AG04450 (cell line): Measurements from ENCODE around the gene CHST9. TPM values are rescaled to one million over a fixed set of nuclear protein-coding genes. Genes with fewer than 3 reads are reported as not detected.
"Not testable (repeated sequence)": the region's sequence is repeated elsewhere in the genome, so short reads cannot be mapped to it uniquely, and the experiment has no call there.

Experiments
- CTCF ChIA-PET: fragments of 300-600, 350-600 bp; formaldehyde crosslinking; extraction: SDS; loops from one replicate; lab custom pipeline; 2022; ENCODE audit warnings: antibody characterized with exemption, inconsistent platforms; lab: Charles Lee
- POLR2A ChIA-PET: fragments of 350-600 bp; formaldehyde crosslinking; extraction: SDS; loops from one replicate; lab custom pipeline; 2021; ENCODE audit warnings: antibody characterized with exemption, inconsistent platforms; lab: Yijun Ruan, JAX
- DNase-seq: peaks from one replicate; pipeline ENCODE4 v3.0.0-alpha.2; 2011; ENCODE audit warnings: low read depth, low spot score
- H3K27ac ChIP-seq: one replicate; pipeline ENCODE4 v1.5.1; 2012; ENCODE audit warnings: low read depth, low read length, control low read depth
- H3K27me3 ChIP-seq: one replicate; pipeline ENCODE4 v1.6.0; 2012; ENCODE audit warnings: low read length; ENCODE audit not compliant: control insufficient read depth, insufficient read depth
- H3K4me3 ChIP-seq: 2 replicates; pipeline ENCODE4 v1.5.1; 2011; ENCODE audit warnings: mild to moderate bottlenecking, low read depth, low read length, control low read depth
- H3K9me3 ChIP-seq: 2 replicates; pipeline ENCODE4 v1.5.1; 2012; ENCODE audit warnings: low read length; ENCODE audit not compliant: control insufficient read depth, insufficient read depth
- polyA minus RNA-seq: library from RNA; depleted of rRNA, polyadenylated mRNA; stranded (reverse); fragments of >200 nt; gene quantifications from 2 replicates; pipeline ENCODE4 v1.2.3, GENCODE V29; 2011; rRNA and poly(A)+ RNA removed
- polyA plus RNA-seq: library from polyadenylated mRNA; depleted of rRNA; stranded (reverse); fragments of >200 nt; gene quantifications from 2 replicates; pipeline ENCODE4 v1.2.3, GENCODE V29; 2011; rRNA removed
- TF ChIP-seq, protein P1 (sequence below): IDR thresholded peaks from 2 replicates; pipeline ENCODE4 v1.5.1; 2011; ENCODE audit warnings: low read depth, low read length, control low read depth, inconsistent platforms

CHST9 gene
- not detected in 2 replicates for polyA plus RNA-seq
- not detected in 2 replicates for polyA minus RNA-seq

DNA sequence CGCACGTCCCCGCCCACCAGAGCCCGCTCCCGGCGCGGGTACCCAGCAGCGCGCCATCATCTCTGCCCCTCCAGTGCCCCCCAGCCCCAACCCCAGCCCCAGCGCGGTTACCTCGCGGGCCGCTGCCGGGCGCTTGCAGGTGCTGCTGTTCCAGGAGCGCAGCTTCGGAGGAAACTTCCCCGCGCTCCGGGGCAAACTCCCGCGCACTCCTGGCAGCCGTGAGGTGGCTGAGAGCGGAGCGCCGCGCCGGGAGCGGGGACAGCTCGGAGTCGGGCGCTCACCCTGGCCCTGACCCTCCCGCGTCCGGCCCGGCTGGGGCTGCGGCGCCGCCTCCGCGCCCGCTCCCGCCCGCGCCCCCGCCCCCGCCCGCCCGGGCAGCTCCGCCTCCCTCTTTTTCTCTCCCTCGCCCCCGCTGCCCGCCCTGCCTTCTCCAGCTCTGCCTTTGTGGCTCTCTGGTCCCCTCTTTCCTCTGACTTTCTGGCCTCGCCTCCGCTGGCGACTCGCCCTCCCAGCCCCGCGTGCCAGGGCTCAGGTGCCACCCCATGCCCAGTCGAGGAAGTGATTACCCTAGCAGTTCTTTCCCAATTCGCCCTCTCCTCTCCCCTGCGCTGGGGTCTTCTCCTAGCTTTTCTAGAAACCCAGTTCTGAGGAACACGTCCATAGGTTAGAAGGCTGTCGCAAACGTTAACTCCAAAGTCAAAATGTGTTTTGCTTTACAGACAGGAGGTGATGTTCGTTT, at the start of gene CHST9:
CHST9 (minus strand) TSS at position 284 of the 739 bp plus-strand sequence. CDS start 42,499 bp downstream, outside the sequence.
- TF ChIP-seq, protein P1, sequence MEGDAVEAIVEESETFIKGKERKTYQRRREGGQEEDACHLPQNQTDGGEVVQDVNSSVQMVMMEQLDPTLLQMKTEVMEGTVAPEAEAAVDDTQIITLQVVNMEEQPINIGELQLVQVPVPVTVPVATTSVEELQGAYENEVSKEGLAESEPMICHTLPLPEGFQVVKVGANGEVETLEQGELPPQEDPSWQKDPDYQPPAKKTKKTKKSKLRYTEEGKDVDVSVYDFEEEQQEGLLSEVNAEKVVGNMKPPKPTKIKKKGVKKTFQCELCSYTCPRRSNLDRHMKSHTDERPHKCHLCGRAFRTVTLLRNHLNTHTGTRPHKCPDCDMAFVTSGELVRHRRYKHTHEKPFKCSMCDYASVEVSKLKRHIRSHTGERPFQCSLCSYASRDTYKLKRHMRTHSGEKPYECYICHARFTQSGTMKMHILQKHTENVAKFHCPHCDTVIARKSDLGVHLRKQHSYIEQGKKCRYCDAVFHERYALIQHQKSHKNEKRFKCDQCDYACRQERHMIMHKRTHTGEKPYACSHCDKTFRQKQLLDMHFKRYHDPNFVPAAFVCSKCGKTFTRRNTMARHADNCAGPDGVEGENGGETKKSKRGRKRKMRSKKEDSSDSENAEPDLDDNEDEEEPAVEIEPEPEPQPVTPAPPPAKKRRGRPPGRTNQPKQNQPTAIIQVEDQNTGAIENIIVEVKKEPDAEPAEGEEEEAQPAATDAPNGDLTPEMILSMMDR: no peak
- H3K9me3 ChIP-seq: peaks cover 8% of the 10 kb centered on the region; the same call in 1 of the 2 replicates
- CTCF ChIA-PET: no interaction called here
- no peak within 1 kb of the TSS for H3K4me3 ChIP-seq
- H3K27ac ChIP-seq: no peak within 1 kb of the TSS
- no peaks in the 10 kb centered on the region for H3K27me3 ChIP-seq
- POLR2A ChIA-PET: no interaction called here
- DNase-seq: no peak

DNA sequence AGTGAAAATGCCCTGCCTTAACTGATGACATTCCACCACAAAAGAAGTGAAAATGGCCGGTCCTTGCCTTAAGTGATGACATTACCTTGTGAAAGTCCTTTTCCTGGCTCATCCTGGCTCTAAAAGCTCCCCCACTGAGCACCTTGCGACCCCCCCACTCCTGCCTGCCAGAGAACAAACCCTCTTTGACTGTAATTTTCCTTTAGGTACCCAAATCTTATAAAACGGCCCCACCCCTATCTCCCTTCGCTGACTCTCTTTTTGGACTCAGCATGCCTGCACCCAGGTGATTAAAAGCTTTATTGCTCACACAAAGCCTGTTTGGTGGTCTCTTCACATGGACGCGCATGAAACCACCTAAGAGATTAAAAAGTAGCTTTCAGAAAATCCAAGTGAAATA, 47.2 kb upstream of the CHST9 start:
- H3K9me3 ChIP-seq: peaks cover 16% of the 10 kb centered on the region
- DNase-seq, H3K27ac ChIP-seq, H3K4me3 ChIP-seq, POLR2A ChIA-PET, H3K27me3 ChIP-seq, CTCF ChIA-PET: not testable (repeated sequence)

GRCh38 chr18:27231671-27232070, 46.6 kb upstream of the CHST9 start:
- CTCF ChIA-PET, H3K27me3 ChIP-seq, H3K27ac ChIP-seq, DNase-seq, POLR2A ChIA-PET, H3K4me3 ChIP-seq: not testable (repeated sequence)
- peaks cover 17% of the 10 kb centered on the region for H3K9me3 ChIP-seq

- H3K27ac ChIP-seq, H3K27me3 ChIP-seq, H3K4me3 ChIP-seq, POLR2A ChIA-PET, CTCF ChIA-PET, DNase-seq: not testable (repeated sequence)
- H3K9me3 ChIP-seq: peaks cover 17% of the 10 kb centered on the region
These were observed 46.1 kb upstream of the CHST9 start for GRCh38 chr18:27231221-27231620.

GRCh38 chr18:27227721-27228120, 42.6 kb upstream of the CHST9 start:
- TF ChIP-seq, protein P1: no peak
- Histone ChIP-seq H3K27ac (no peak overlapping the region), H3K4me3 (no peak overlapping the region), H3K27me3 (no peaks in the 10 kb centered on the region), H3K9me3 (peaks cover 22% of the 10 kb centered on the region)
- DNase-seq: no peak
- CTCF ChIA-PET: no interaction called here
- POLR2A ChIA-PET: no interaction called here

GRCh38 chr18:27226556-27227075, 41.5 kb upstream of the CHST9 start:
- TF ChIP-seq, protein P1: no peak

More at GRCh38 chr18:27226556-27227075, 41.5 kb upstream of the CHST9 start:
- H3K9me3 ChIP-seq: peaks cover 22% of the 10 kb centered on the region
- no peak overlapping the region for H3K27ac ChIP-seq
- no peak overlapping the region for H3K4me3 ChIP-seq
- CTCF ChIA-PET: no interaction called here
- no peaks in the 10 kb centered on the region for H3K27me3 ChIP-seq
- POLR2A ChIA-PET: no interaction called here
- no peak for DNase-seq
